HepG2 (cell line): ENCODE measurements around the gene CNEP1R1. TPM values are rescaled to one million over a fixed set of nuclear protein-coding genes. Genes with fewer than 3 reads are reported as not detected.
A peak's percentile ranks its signal among the peaks of the same experiment; 100 is the strongest.

Experiments used
- BRCA1 ChIP-seq: sonication (generic); formaldehyde crosslinking; IDR thresholded peaks from 2 replicates; pipeline ENCODE4 v1.4.0; 2020; ENCODE audit warnings: missing genetic modification reagents
- CAMTA2 ChIP-seq: sonication (generic); formaldehyde crosslinking; IDR thresholded peaks from 2 replicates; pipeline ENCODE4 v1.4.0; 2020; ENCODE audit warnings: mild to moderate bottlenecking, missing genetic modification reagents, borderline replicate concordance
- CREB1 ChIP-seq, 2 experiments: fragments of 450-650 bp in 1 of 2; IDR thresholded peaks; 2 replicates each; pipeline ENCODE4 v1.6.1; 2016 to 2017; ENCODE audit warnings: control low read depth in 1 of 2, mild to moderate bottlenecking in 1 of 2, missing compliant biosample characterization in 1 of 2, missing genetic modification characterization in 1 of 2
- ETV5 ChIP-seq: IDR thresholded peaks from 2 replicates; pipeline ENCODE4 v1.6.1; 2018; ENCODE audit warnings: missing biosample characterization, missing genetic modification reagents, inconsistent platforms, borderline replicate concordance
- HDAC1 ChIP-seq: sonication (generic); formaldehyde crosslinking; IDR thresholded peaks from 2 replicates; pipeline ENCODE4 v1.5.1; 2020; ENCODE audit warnings: mild to moderate bottlenecking, missing genetic modification reagents
- HMG20B ChIP-seq: conservative IDR thresholded peaks from 2 replicates; pipeline ENCODE4 v1.6.1; 2016; ENCODE audit warnings: missing genetic modification reagents, missing compliant biosample characterization
- KDM3A ChIP-seq: IDR thresholded peaks from 2 replicates; pipeline ENCODE4 v1.6.1; 2018; ENCODE audit warnings: low read depth, missing compliant biosample characterization
- MED13 ChIP-seq: sonication (generic); formaldehyde crosslinking; IDR thresholded peaks from 2 replicates; pipeline ENCODE4 v1.5.0; 2020; ENCODE audit warnings: missing genetic modification reagents
- NFKBIZ ChIP-seq: IDR thresholded peaks from 2 replicates; pipeline ENCODE4 v1.6.1; 2018; ENCODE audit warnings: missing genetic modification reagents, missing compliant biosample characterization
- TARDBP ChIP-seq: sonication (generic); formaldehyde crosslinking; IDR thresholded peaks from 2 replicates; pipeline ENCODE4 v1.8.0; 2022; ENCODE audit warnings: mild to moderate bottlenecking, missing genetic modification reagents
- TCF7L2 ChIP-seq: IDR thresholded peaks from 2 replicates; pipeline ENCODE4 v1.6.1; 2011; ENCODE audit warnings: mild to moderate bottlenecking, low read depth, low read length, moderate library complexity
- TFDP1 ChIP-seq: IDR thresholded peaks from 2 replicates; pipeline ENCODE4 v1.6.1; 2016; ENCODE audit warnings: missing compliant biosample characterization, missing genetic modification reagents, borderline replicate concordance
- ZBTB21 ChIP-seq: sonication (generic); formaldehyde crosslinking; IDR thresholded peaks from 2 replicates; pipeline ENCODE4 v1.4.0; 2020; ENCODE audit warnings: missing genetic modification reagents
- ZNF136 ChIP-seq: sonication (generic); formaldehyde crosslinking; IDR thresholded peaks from 2 replicates; pipeline ENCODE4 v1.8.1; 2022; ENCODE audit warnings: low read depth, mild to moderate bottlenecking, moderate library complexity, missing genetic modification reagents
- ZNF24 ChIP-seq: fragments of 450-650 bp; IDR thresholded peaks from 2 replicates; pipeline ENCODE4 v1.6.1; 2017; ENCODE audit warnings: antibody characterized with exemption, mild to moderate bottlenecking
- ZNF281 ChIP-seq: sonication (generic); formaldehyde crosslinking; IDR thresholded peaks from 2 replicates; pipeline ENCODE4 v1.4.0; 2020; ENCODE audit warnings: missing genetic modification reagents, borderline replicate concordance
- ZNF343 ChIP-seq: sonication (generic); formaldehyde crosslinking; IDR thresholded peaks from 2 replicates; pipeline ENCODE4 v1.4.0; 2020; ENCODE audit warnings: mild to moderate bottlenecking, missing genetic modification reagents
- polyA plus RNA-seq, 8 experiments: library from polyadenylated mRNA; depleted of rRNA in 3 of 8; stranded (reverse) in 7 of 8; unstranded in 1 of 8; fragments of >200 nt; fragmentation: Illumina TruSeq in 4 of 8; extraction: Trizol in 4 of 8; gene quantifications; 2 replicates each; pipeline versions ENCODE4 v1.2.1 to v1.2.3, GENCODE V29; 2011 to 2016; ENCODE audit warnings: low read depth in 4 of 8, missing spikeins in 1 of 8, mixed read lengths in 1 of 8; ENCODE audit not compliant: insufficient read depth in 1 of 8
- total RNA-seq, 5 experiments: library from RNA; depleted of rRNA; stranded (reverse); fragments of >200 nt; fragmentation: Illumina TruSeq; extraction: Trizol; gene quantifications; 2 replicates each; pipeline ENCODE4 v1.2.3, GENCODE V29; 2016; ENCODE audit warnings: low read depth in 1 of 5
- TF ChIP-seq, protein P1 (sequence below): sonication (generic); formaldehyde crosslinking; IDR thresholded peaks from 2 replicates; pipeline ENCODE4 v1.4.0; 2020; ENCODE audit warnings: mild to moderate bottlenecking, missing genetic modification reagents
- TF ChIP-seq, protein P2 (sequence below): sonication (generic); formaldehyde crosslinking; IDR thresholded peaks from 2 replicates; pipeline ENCODE4 v1.4.0; 2020; ENCODE audit warnings: missing genetic modification reagents, low read depth, mild to moderate bottlenecking, borderline replicate concordance
- TF ChIP-seq, protein P3 (sequence below): IDR thresholded peaks from 2 replicates; pipeline ENCODE4 v1.6.1; 2016; ENCODE audit warnings: mild to moderate bottlenecking
- TF ChIP-seq, protein P4 (sequence below): IDR thresholded peaks from 2 replicates; pipeline ENCODE4 v1.4.0; 2020; ENCODE audit warnings: mild to moderate bottlenecking, missing genetic modification reagents

Gene CNEP1R1
- total and polyA plus RNA-seq, 2 of the 13 experiments (the other 11 are each of a cell fraction or from before 2014, with no cell fraction given) = 23.6 to 26.8 TPM

DNA sequence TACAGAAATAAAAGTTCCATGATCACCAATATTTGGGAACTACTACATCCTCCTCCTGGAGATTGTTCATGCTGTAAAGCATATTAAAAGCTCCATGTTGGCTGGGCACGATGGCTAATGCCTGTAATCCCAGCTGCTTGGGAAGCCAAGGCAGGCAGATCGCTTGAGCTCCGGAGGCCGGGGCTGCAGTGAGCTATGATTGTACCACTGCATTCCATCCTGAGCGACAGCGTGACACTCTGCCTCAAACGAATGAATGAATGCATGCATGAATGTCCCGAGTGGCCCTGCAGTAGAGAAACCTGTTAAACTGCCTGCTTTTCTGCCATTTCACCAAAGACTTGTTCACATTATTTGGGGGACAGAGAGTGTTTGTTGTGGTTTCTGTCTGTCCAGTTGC lies 15.0 kb downstream of the CNEP1R1 start (continued):
- TF ChIP-seq CAMTA2 (CRISPR knock-in tag) (no peak), BRCA1 (CRISPR knock-in tag) (no peak), ZNF343 (CRISPR knock-in tag) (no peak), KDM3A (CRISPR knock-in tag) (no peak), CREB1 (IDR thresholded peaks at IDR 0.05) (no peak), CREB1 (CRISPR knock-in tag; IDR thresholded peaks at IDR 0.05) (no peak), NFKBIZ (CRISPR knock-in tag) (no peak), ZNF281 (CRISPR knock-in tag) (no peak), MED13 (CRISPR knock-in tag) (no peak), ETV5 (no peak), TARDBP (no peak), ZNF136 (no peak), HDAC1 (CRISPR knock-in tag) (no peak), ZNF24 (peak; percentile 92), HMG20B (CRISPR knock-in tag) (no peak), TCF7L2 (no peak), ZBTB21 (no peak), TFDP1 (CRISPR knock-in tag) (no peak)
- TF ChIP-seq, protein P1, sequence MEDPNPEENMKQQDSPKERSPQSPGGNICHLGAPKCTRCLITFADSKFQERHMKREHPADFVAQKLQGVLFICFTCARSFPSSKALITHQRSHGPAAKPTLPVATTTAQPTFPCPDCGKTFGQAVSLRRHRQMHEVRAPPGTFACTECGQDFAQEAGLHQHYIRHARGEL (CRISPR knock-in tag) = no peak
- TF ChIP-seq, protein P2, sequence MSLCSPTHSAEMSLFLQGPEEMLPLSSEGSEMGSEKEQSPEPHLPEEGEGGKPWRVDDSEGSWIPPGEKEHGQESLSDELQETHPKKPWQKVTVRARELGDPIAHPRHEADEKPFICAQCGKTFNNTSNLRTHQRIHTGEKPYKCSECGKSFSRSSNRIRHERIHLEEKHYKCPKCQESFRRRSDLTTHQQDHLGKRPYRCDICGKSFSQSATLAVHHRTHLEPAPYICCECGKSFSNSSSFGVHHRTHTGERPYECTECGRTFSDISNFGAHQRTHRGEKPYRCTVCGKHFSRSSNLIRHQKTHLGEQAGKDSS = no peak
- TF ChIP-seq, protein P3, sequence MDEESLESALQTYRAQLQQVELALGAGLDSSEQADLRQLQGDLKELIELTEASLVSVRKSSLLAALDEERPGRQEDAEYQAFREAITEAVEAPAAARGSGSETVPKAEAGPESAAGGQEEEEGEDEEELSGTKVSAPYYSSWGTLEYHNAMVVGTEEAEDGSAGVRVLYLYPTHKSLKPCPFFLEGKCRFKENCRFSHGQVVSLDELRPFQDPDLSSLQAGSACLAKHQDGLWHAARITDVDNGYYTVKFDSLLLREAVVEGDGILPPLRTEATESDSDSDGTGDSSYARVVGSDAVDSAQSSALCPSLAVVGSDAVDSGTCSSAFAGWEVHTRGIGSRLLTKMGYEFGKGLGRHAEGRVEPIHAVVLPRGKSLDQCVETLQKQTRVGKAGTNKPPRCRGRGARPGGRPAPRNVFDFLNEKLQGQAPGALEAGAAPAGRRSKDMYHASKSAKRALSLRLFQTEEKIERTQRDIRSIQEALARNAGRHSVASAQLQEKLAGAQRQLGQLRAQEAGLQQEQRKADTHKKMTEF (CRISPR knock-in tag) = no peak
- TF ChIP-seq, protein P4, sequence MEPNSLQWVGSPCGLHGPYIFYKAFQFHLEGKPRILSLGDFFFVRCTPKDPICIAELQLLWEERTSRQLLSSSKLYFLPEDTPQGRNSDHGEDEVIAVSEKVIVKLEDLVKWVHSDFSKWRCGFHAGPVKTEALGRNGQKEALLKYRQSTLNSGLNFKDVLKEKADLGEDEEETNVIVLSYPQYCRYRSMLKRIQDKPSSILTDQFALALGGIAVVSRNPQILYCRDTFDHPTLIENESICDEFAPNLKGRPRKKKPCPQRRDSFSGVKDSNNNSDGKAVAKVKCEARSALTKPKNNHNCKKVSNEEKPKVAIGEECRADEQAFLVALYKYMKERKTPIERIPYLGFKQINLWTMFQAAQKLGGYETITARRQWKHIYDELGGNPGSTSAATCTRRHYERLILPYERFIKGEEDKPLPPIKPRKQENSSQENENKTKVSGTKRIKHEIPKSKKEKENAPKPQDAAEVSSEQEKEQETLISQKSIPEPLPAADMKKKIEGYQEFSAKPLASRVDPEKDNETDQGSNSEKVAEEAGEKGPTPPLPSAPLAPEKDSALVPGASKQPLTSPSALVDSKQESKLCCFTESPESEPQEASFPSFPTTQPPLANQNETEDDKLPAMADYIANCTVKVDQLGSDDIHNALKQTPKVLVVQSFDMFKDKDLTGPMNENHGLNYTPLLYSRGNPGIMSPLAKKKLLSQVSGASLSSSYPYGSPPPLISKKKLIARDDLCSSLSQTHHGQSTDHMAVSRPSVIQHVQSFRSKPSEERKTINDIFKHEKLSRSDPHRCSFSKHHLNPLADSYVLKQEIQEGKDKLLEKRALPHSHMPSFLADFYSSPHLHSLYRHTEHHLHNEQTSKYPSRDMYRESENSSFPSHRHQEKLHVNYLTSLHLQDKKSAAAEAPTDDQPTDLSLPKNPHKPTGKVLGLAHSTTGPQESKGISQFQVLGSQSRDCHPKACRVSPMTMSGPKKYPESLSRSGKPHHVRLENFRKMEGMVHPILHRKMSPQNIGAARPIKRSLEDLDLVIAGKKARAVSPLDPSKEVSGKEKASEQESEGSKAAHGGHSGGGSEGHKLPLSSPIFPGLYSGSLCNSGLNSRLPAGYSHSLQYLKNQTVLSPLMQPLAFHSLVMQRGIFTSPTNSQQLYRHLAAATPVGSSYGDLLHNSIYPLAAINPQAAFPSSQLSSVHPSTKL (CRISPR knock-in tag) = no peak
